ENCODE data around the gene UMODL1. TPM values are rescaled to one million over a fixed set of nuclear protein-coding genes. Genes with fewer than 3 reads are reported as not detected.
"Not testable (repeated sequence)": the region's sequence is repeated elsewhere in the genome, so short reads cannot be mapped to it uniquely, and the experiment has no call there.

UMODL1 gene
- total and polyA plus RNA-seq, 2 donors = not detected

DNA sequence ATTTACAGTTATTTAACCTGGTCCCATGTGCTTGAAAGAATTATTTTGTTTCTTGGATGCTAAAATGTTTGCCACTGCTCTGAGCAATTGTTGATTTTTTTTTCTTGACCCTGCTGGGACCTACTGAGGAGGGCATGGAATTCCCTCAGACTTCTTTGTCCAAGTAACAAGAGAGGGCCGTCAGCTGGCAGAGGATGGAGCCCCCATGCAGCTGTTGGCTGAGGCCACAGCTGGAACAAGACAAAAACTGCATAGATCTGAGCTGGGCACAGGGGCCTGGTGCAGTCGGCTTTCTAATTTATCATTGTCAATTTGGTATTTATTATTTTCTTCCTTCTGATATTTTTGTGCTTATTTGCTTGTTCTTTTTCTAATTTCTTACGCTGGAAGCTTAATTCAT, 108.2 kb downstream of the UMODL1 start:
- no peak overlapping the region for H3K27ac ChIP-seq (ENCODE audit: low read depth)
- WGBS = 67% methylated on average over 3 of the region's 3 CpGs
- DNase-seq (ENCODE audit: extremely low spot score) = no peak

GRCh38 chr21:42180001-42180400, 108.9 kb downstream of the UMODL1 start:
- H3K27ac ChIP-seq (ENCODE audit: low read depth); DNase-seq (ENCODE audit: extremely low spot score); H3K36me3 ChIP-seq (ENCODE audit: insufficient read depth); H3K4me1 ChIP-seq (ENCODE audit: insufficient read depth); H3K4me3 ChIP-seq (ENCODE audit: low read depth, low read length): not testable (repeated sequence)
- 89% methylated on average over 3 of the region's 3 CpGs for WGBS

More for the DNA sequence above, 108.2 kb downstream of the UMODL1 start:
- H3K4me1 ChIP-seq (ENCODE audit: insufficient read depth) = no peaks in the 10 kb centered on the region
- no peak overlapping the region for H3K4me3 ChIP-seq (ENCODE audit: low read depth, low read length)
- H3K36me3 ChIP-seq (ENCODE audit: insufficient read depth) = no peaks in the 10 kb centered on the region

DNA sequence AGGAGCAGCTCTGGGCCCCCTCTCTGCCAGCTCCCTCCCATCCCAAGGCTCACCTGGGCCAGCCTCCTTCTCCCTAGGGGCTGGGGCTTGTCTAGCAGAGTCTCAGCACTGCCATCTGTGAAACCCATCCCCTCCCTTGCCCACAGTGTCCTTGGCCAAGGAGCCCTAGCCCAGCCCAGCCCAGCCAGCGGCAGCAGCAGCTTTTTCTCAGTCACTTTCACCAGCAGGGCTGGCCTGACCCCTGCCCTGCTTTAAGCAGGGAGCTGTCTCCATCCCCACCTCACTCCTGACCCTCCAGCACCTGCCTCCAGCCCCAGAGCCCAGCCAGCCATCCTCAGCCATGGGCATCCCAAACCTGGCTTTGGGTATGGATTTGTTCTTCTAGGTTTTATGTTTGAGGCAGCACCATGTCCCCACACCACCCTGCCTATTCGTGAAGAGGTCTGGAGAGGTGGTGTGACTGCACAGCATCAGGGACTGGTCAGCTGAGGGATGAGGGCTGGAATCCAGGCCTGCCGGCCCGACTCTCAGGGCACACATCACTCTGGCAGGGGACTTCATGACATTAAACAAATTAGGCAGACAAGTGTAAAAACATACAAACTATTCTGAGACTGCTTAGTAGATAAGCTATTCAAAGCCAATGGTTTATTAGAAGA, 111.7 kb downstream of the UMODL1 start:
- DNase-seq (ENCODE audit: extremely low spot score) = no peak
- Histone ChIP-seq H3K36me3 (ENCODE audit: insufficient read depth) (no peaks in the 10 kb centered on the region), H3K4me1 (ENCODE audit: insufficient read depth) (no peaks in the 10 kb centered on the region), H3K4me3 (ENCODE audit: low read depth, low read length) (no peak overlapping the region), H3K27ac (ENCODE audit: low read depth) (no peak overlapping the region)
- 65% methylated on average over 4 of the region's 4 CpGs for WGBS

DNA sequence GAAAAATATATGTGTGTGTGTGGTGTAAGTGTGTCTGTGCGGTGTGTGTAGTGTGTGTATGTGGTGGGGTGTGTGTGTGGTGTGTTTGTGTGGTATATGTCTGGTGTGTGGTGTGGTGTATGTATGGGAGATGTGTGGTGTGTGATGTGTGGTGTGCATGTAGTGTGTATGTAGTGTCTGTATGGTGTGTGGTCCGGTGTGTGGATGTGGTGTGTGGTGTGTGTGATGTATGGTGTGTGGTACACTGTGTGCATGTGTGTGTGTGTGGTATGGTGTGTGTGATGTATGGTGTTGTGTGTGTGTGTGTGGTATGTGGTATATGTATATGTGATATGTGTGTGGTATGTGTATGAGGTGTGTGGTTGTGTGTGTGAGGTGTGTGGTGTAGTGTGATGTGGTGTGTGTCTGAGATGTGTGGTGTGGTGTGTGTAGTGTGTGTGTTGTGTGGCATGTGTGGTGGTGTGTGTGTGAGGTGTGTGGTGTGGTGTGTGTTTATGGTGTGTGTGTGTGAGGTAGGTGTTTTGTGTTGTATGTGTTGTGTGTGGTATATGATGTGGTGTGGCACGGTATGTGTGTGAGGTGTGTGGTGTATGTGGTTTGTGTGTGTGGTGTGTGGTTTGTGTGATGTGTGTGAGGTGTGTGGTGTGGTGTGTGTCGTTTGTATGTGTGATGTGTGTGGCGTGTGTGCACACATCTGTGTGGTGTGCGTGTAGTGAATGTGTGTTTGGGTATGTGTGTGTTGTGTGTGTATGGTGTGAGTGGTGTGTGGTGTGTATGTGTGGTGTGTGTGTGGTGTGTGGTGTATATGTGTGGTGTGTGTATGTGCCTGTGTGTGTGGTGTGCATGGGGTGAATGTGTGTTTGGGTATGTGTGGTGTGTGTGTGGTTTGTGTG, 112.5 kb downstream of the UMODL1 start:
- H3K36me3 ChIP-seq (ENCODE audit: insufficient read depth) = no peaks in the 10 kb centered on the region
- no peak overlapping the region for H3K27ac ChIP-seq (ENCODE audit: low read depth)
- no peaks in the 10 kb centered on the region for H3K4me1 ChIP-seq (ENCODE audit: insufficient read depth)
- DNase-seq (ENCODE audit: extremely low spot score) = no peak
- H3K4me3 ChIP-seq (ENCODE audit: low read depth, low read length) = no peak overlapping the region
- WGBS = 94% methylated on average over 6 of the region's 6 CpGs

DNA sequence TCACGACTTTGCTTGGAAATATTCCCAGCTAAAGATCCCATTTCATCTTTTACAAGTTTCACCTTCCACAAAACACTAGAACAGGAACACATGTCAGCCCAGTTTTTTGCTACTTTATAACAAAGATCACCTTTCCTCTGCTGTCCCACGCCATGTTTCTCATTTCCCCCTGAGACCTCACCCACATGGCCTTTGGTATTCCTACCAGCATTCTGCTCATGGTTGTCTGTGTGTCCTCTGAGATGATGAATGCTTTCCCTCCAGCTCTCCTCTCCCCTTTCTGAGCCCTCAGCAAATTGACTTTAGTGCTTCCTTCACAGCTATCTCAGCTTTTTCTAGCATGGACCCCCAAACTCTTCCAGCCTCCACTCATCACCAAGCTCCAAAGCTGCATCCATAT, 115.5 kb downstream of the UMODL1 start:
- Histone ChIP-seq H3K36me3 (ENCODE audit: insufficient read depth) (no peaks in the 10 kb centered on the region), H3K27ac (ENCODE audit: low read depth) (no peak overlapping the region), H3K4me3 (ENCODE audit: low read depth, low read length) (no peak overlapping the region), H3K4me1 (ENCODE audit: insufficient read depth) (no peaks in the 10 kb centered on the region)
- no peak for DNase-seq (ENCODE audit: extremely low spot score)
- WGBS = 56% methylated on average over 2 of the region's 2 CpGs

- WGBS = 61% methylated on average over 8 of the region's 8 CpGs
- H3K27ac ChIP-seq (ENCODE audit: low read depth) = no peak overlapping the region
- H3K36me3 ChIP-seq (ENCODE audit: insufficient read depth) = no peaks in the 10 kb centered on the region
- H3K4me1 ChIP-seq (ENCODE audit: insufficient read depth) = no peaks in the 10 kb centered on the region
- no peak for DNase-seq (ENCODE audit: extremely low spot score)
- no peak overlapping the region for H3K4me3 ChIP-seq (ENCODE audit: low read depth, low read length)
Observed at GRCh38 chr21:42187976-42188653, 117.0 kb downstream of the UMODL1 start.

DNA sequence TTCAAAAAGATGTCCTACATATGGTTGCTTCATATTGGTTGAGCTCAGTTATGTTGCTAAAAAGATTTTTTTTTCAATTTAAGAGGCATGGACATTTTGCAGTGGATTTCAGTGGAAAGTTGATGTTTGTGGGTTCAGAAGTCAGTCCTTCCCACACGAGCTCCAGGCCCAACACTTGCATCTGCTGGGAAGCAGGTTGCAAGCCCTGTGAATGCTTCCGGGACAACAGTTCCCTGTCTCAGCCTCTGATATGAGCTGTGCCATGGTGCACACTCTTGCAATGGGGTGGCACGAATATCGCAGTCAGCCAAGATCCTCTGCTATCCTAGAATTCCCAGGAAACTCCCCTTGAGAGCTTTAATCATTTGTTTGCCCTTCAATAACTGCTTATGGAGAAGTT, 117.5 kb downstream of the UMODL1 start:
- WGBS = 83% methylated on average over 4 of the region's 4 CpGs
- Histone ChIP-seq H3K4me3 (ENCODE audit: low read depth, low read length) (no peak overlapping the region), H3K27ac (ENCODE audit: low read depth) (no peak overlapping the region), H3K36me3 (ENCODE audit: insufficient read depth) (no peaks in the 10 kb centered on the region), H3K4me1 (ENCODE audit: insufficient read depth) (no peaks in the 10 kb centered on the region)
- DNase-seq (ENCODE audit: extremely low spot score) = no peak

DNA sequence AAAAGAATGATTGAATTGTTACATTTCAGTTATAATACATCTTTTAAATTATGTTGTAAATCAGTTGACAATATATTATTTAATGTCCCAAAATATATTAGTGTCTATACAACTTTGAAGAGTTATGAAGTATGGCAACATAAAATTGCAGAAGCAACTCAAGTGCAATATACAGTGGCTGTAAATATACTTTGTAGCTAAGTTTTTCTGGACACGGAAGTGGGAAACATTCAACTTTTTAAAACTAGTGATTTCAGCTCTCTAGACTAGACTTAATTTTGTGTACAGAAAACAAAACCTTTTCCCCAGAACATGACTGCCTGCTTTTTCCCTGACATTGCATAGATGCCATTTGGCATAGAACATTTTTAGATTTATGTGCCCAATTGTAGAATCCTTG, 118.3 kb downstream of the UMODL1 start:
- no peaks in the 10 kb centered on the region for H3K4me1 ChIP-seq (ENCODE audit: insufficient read depth)
- no peak for DNase-seq (ENCODE audit: extremely low spot score)
- H3K4me3 ChIP-seq (ENCODE audit: low read depth, low read length) = no peak overlapping the region
- WGBS = 33% methylated on average over 1 of the region's 1 CpG
- no peaks in the 10 kb centered on the region for H3K36me3 ChIP-seq (ENCODE audit: insufficient read depth)
- H3K27ac ChIP-seq (ENCODE audit: low read depth) = no peak overlapping the region

DNA sequence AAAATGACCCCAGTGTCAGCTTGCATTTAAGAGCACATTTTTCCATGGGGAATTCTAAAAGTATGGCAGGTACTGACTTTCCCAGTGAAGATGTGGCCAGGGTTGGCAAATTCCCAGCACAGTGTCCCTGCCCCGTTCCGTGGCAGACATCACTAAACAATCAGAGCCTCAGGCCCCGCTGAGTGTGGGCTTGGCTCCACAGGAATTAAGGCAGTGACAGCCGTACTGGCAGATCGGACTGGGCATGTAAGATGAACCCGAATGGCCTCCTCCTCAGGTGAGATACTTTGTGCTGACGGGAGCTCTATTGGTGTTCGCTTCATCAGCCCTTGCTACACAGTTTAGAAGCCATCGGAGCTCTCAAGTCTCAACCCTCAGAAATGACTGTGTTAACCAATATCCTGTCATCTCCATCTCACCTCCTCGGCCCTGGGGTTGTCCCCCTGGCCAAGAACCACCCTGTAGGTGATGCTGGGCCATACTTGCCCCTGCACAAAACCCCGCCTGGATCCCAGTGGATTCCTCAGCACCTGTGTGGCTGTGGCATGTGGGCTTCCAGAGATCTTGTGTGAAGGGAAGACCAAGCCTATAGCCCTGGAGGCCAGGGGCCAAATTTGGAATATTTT, 118.9 kb downstream of the UMODL1 start:
- DNase-seq (ENCODE audit: extremely low spot score) = no peak
- 82% methylated on average over 11 of the region's 11 CpGs for WGBS
- no peak overlapping the region for H3K4me3 ChIP-seq (ENCODE audit: low read depth, low read length)
- H3K36me3 ChIP-seq (ENCODE audit: insufficient read depth) = no peaks in the 10 kb centered on the region
- no peaks in the 10 kb centered on the region for H3K4me1 ChIP-seq (ENCODE audit: insufficient read depth)
- no peak overlapping the region for H3K27ac ChIP-seq (ENCODE audit: low read depth)

DNA sequence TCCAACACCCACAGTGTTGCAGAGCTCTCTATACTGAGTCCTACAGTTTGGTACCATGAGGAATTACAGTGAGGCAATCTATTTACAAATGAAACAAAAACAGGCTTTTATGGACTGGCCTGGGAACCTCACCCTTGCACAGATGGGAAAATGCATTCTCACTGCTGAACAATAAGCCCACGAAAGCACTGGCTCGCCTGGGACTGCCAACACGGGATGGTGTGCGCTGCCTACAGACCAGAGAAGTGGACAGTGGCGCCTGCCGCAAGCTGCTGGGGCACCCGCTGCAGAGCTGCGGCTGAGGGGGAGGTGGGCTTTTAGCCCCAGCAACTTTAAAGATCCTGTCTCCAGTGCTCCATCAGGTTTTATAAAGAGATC, 119.4 kb downstream of the UMODL1 start:
- Histone ChIP-seq H3K4me1 (ENCODE audit: insufficient read depth) (no peaks in the 10 kb centered on the region), H3K36me3 (ENCODE audit: insufficient read depth) (no peaks in the 10 kb centered on the region), H3K27ac (ENCODE audit: low read depth) (no peak overlapping the region), H3K4me3 (ENCODE audit: low read depth, low read length) (no peak overlapping the region)
- WGBS = 87% methylated on average over 8 of the region's 8 CpGs
- no peak for DNase-seq (ENCODE audit: extremely low spot score)

GRCh38 chr21:42191064-42191463, 119.9 kb downstream of the UMODL1 start:
- WGBS = 92% methylated on average over 5 of the region's 5 CpGs
- no peak overlapping the region for H3K27ac ChIP-seq (ENCODE audit: low read depth)
- no peaks in the 10 kb centered on the region for H3K4me1 ChIP-seq (ENCODE audit: insufficient read depth)
- no peak for DNase-seq (ENCODE audit: extremely low spot score)
- H3K4me3 ChIP-seq (ENCODE audit: low read depth, low read length) = no peak overlapping the region
- H3K36me3 ChIP-seq (ENCODE audit: insufficient read depth) = no peaks in the 10 kb centered on the region

DNA sequence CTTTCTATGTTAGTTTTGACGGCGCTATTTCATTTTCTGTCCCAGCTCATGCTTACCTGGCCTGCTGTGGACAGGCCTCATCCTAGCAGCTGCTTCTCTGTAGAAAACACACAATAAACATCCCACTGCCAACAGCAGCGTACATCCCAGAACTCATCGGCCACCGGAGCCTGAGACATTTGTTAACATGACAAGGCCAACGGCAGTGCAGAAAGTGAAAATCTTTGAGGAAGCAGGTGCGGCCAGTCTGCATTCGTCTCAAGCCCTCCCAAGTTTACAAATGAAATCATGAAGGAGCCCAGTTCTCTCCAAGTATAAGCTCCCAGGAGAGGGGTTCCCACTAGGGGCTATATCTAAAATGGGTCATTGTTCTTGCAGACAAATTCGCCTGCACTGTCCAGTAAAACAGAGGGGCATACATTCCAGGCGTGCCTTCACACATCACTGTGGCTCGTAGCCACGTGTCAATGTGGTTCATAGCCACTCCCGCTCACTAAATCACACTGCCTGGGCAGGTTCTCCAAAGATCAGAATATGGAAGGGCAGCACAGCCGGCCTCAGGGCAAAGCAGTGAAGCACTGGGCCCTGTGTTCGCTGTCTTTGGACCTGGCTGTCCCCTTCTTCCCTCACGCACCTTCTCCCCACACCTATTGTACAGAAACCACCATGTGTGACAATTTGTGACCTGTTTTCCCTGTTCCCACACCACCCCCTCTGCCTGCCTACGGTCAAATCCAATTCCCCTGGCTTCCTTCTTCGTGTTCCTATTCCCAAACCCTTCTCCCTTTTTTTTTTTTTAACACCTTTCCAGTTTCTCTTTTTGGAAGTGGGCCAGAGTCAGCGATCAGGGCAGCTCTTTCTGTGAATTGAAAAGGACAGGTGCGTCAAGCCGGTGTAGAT, 120.8 kb downstream of the UMODL1 start:
- no peak for DNase-seq (ENCODE audit: extremely low spot score)
- 61% methylated on average over 21 of the region's 21 CpGs for whole genome bisulfite sequencing
- Histone ChIP-seq H3K4me1 (ENCODE audit: insufficient read depth) (no peaks in the 10 kb centered on the region), H3K36me3 (ENCODE audit: insufficient read depth) (no peaks in the 10 kb centered on the region), H3K27ac (ENCODE audit: low read depth) (no peak overlapping the region), H3K4me3 (ENCODE audit: low read depth, low read length) (no peak overlapping the region)
